HG03280 (cell line): ENCODE results near the gene VPS9D1.
"Not testable (repeated sequence)": the region's sequence is repeated elsewhere in the genome, so short reads cannot be mapped to it uniquely, and the experiment has no call there.

ENCODE experiments used
- ATAC-seq: cut with Tn5 transposase; IDR thresholded peaks from one replicate; pipeline ENCODE4 v1.9.1; 2021; ENCODE audit warnings: mild to moderate bottlenecking, moderate library complexity; ENCODE audit not compliant: unreplicated experiment

The VPS9D1 gene

GRCh38 chr16:89668790-89669158, 51.9 kb downstream of the VPS9D1 start:
- ATAC-seq, result no peak

- no peak for ATAC-seq
Measured at GRCh38 chr16:89667633-89668032, 53.1 kb downstream of the VPS9D1 start.

GRCh38 chr16:89667000-89667399, 53.7 kb downstream of the VPS9D1 start:
- not testable (repeated sequence) for ATAC-seq

- not testable (repeated sequence) for ATAC-seq
Measured at GRCh38 chr16:89664238-89664637, 56.5 kb downstream of the VPS9D1 start.

- no peak for ATAC-seq
Measured at GRCh38 chr16:89661215-89661614, 59.5 kb downstream of the VPS9D1 start.

- ATAC-seq, result no peak
Measured at GRCh38 chr16:89660146-89660545, 60.6 kb downstream of the VPS9D1 start.

GRCh38 chr16:89658221-89658879, 62.3 kb downstream of the VPS9D1 start:
- ATAC-seq, result no peak

- peak; percentile 93 for ATAC-seq
Measured at GRCh38 chr16:89657442-89658220, 63.1 kb downstream of the VPS9D1 start, which contains the start of the genes CHMP1A and SPATA33. CHMP1A (minus strand) TSS chr16:89657708; CDS start chr16:89657588, 120 bp downstream. SPATA33 (plus strand) TSS chr16:89657836; CDS start chr16:89657912, 76 bp downstream.
